H1 (cell line): ENCODE data around the gene S100A16. TPM values are rescaled to one million over a fixed set of nuclear protein-coding genes. Genes with fewer than 3 reads are reported as not detected.

Experiments used
- ASH2L ChIP-seq: fragments of 200-600, 300-600 bp; sonication (generic); IDR thresholded peaks from one replicate; pipeline ENCODE4 v1.7.1; 2017; ENCODE audit warnings: low read length
- ATF3 ChIP-seq: IDR thresholded peaks from 2 replicates; pipeline ENCODE4 v1.6.1; 2011; ENCODE audit warnings: low read depth, mild to moderate bottlenecking, low read length; ENCODE audit not compliant: insufficient read depth
- CEBPB ChIP-seq: IDR thresholded peaks from 2 replicates; pipeline ENCODE4 v1.6.1; 2012; ENCODE audit warnings: low read depth, low read length
- EP300 ChIP-seq, 2 experiments: IDR thresholded peaks; 1 replicate in 1 of 2; 2 replicates in 1 of 2; pipeline ENCODE4 v1.6.1; 2011 to 2012; ENCODE audit warnings: low read depth in 2 of 2, low read length in 2 of 2, mild to moderate bottlenecking in 2 of 2, borderline replicate concordance in 1 of 2, inconsistent platforms in 1 of 2, moderate library complexity in 1 of 2
- HDAC2 ChIP-seq, 2 experiments: fragments of 300-600 bp in 1 of 2; sonication (generic) in 1 of 2; IDR thresholded peaks; 2 replicates each; pipeline ENCODE4 v1.6.1; 2011 to 2012; ENCODE audit warnings: low read depth in 2 of 2, low read length in 2 of 2, mild to moderate bottlenecking in 2 of 2, moderate library complexity in 2 of 2, borderline replicate concordance in 1 of 2, inconsistent platforms in 1 of 2
- JUND ChIP-seq: IDR thresholded peaks from 2 replicates; pipeline ENCODE4 v1.6.1; 2011; ENCODE audit warnings: mild to moderate bottlenecking, improper control_type of control experiment, low read length
- POLR2A ChIP-seq, 2 experiments: IDR thresholded peaks; 1 replicate in 1 of 2; 2 replicates in 1 of 2; pipeline ENCODE4 v1.6.1; 2011; ENCODE audit warnings: low read depth in 2 of 2, low read length in 2 of 2, mild to moderate bottlenecking in 2 of 2; ENCODE audit errors: control extremely low read depth in 1 of 2
- SAP30 ChIP-seq: fragments of 300-600 bp; sonication (generic); IDR thresholded peaks from 2 replicates; pipeline ENCODE4 v1.7.1; 2012; ENCODE audit warnings: low read length, moderate library complexity, mild to moderate bottlenecking, inconsistent platforms; ENCODE audit not compliant: insufficient read depth, insufficient replicate concordance
- TAF7 ChIP-seq: optimal IDR thresholded peaks from 2 replicates; pipeline ENCODE3; 2011; ENCODE audit warnings: low read depth, mild to moderate bottlenecking, inconsistent platforms, low read length, moderate library complexity, borderline replicate concordance
- TBP ChIP-seq: IDR thresholded peaks from 2 replicates; pipeline ENCODE4 v1.6.1; 2011; ENCODE audit warnings: low read depth, low read length, improper control_type of control experiment
- TCF12 ChIP-seq: IDR thresholded peaks from 2 replicates; pipeline ENCODE4 v1.6.1; 2011; ENCODE audit warnings: low read depth, mild to moderate bottlenecking, low read length
- polyA plus RNA-seq, 7 experiments: library from polyadenylated mRNA; depleted of rRNA in 3 of 7; stranded (reverse) in 5 of 7; unstranded in 2 of 7; fragments of >200 nt in 5 of 7; fragments of 200-250 nt in 2 of 7; gene quantifications; 1 replicate in 5 of 7; 2 replicates in 1 of 7; 4 replicates in 1 of 7; pipeline versions ENCODE4 v1.2.1 to v1.2.3, GENCODE V29; 2011 to 2013; ENCODE audit warnings: missing spikeins in 2 of 7, mixed read lengths in 2 of 7
- total RNA-seq: library from RNA; stranded (reverse); fragmentation: NEBNext Ultra II Directional; extraction: Animal tissue kit (Norgen Biotek cat#: 25700); gene quantifications from 2 replicates; pipeline ENCODE4 v1.2.1, GENCODE V29; 2021

The S100A16 gene
- total and polyA plus RNA-seq, 2 of the 8 experiments (the other 6 are each of a cell fraction or from before 2014, with no cell fraction given), result 14.9 to 61.4 TPM

GRCh38 chr1:153566414-153567371 is 46.2 kb downstream of the S100A16 start (continued):
- peak; percentile 99 for TF ChIP-seq JUND
- peak in 1 of 2 experiments; percentile 24; a peak in 1 of 3 replicates for TF ChIP-seq POLR2A (IDR thresholded peaks at IDR 0.05; ENCODE audit: control extremely low read depth in 1 of 2, low read depth in 2 of 2, low read length in 2 of 2)
- TF ChIP-seq ASH2L, result peak; percentile 69
- TF ChIP-seq ATF3, result peak; percentile 55; the same call in 1 of the 2 replicates
- peak; percentile 49 for TF ChIP-seq TAF7
- TF ChIP-seq EP300 (IDR thresholded peaks at IDR 0.05; ENCODE audit: borderline replicate concordance in 1 of 2, low read depth in 2 of 2, low read length in 2 of 2), result peak in 1 of 2 experiments; percentile 73; a peak in 1 of 3 replicates
- TF ChIP-seq HDAC2 (IDR thresholded peaks at IDR 0.05; ENCODE audit: borderline replicate concordance in 1 of 2, low read depth in 2 of 2, low read length in 2 of 2), result no peak
- no peak for TF ChIP-seq CEBPB
- TF ChIP-seq TCF12, result peak; percentile 85; the same call in 1 of the 2 replicates
- no peak for TF ChIP-seq SAP30
- peak; percentile 41; the same call in 1 of the 2 replicates for TF ChIP-seq TBP
- TF ChIP-seq, all 59 proteins: peak for 16
